HG03354 (cell line): ENCODE measurements around the gene BMPR1A.

ENCODE experiments used
- ATAC-seq: cut with Tn5 transposase; IDR thresholded peaks from one replicate; pipeline ENCODE4 v1.9.1; 2021; ENCODE audit warnings: mild to moderate bottlenecking; ENCODE audit not compliant: unreplicated experiment, poor library complexity, severe bottlenecking

The BMPR1A gene

GRCh38 chr10:86960003-86960862 is 203.8 kb downstream of the BMPR1A start:
- peak; percentile 78 for ATAC-seq

DNA sequence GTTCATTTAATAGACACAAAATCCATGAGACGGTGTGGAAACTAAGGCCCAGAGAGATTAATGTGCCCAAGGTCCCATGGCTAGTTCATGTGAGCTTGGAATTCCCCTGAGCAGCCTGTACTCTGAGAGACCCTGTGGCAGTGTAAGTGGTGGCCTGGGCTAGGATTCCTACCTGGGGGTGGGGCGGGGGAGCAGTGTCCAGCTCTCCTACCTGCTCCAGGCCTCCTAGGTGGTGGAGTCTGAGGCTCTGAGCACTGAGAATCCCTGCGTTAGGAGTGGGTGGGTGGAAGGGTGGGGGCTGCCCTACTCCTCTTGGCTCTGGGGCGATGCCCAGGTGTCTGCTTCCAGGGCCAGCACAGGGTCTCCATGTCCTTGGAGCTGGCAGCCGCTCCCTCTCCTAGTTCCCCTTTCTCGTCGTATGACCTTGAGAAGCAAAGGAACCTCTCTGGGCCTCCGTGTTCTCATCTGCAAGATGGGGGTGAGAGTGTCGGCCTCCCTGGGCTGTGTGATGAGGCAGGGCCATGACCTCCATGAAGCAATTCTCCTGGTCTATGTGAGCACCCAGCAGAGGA is 204.5 kb downstream of the BMPR1A start:
- no peak for ATAC-seq

DNA sequence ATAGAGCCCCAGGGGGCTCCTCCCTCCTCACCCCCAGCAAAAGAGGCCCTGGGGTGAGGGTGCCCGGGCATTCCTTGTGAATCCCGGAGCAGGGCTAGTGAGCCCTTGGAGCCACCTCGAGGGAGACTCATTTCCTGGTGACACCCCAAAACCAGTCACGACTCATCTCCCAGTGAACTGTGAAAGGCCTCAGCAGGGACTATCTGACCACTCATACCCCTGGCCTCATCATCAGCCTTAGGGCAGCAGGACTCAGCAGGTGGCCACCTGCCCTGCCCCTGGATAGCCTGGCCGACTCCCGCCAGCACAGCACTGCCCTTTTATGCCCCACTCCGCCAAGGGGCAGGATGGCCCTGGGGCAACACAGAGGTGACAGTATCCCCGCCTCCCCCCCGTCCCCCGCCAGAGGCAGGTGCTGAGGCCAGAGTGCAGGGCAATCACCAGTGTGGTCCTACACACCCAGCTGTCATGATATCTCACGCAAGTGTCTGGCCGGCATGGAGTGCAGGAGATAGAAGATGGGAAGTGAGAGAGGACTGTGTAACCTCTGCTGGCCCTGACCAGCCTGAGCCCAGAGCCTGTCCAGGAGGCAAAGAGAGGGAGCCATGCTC is 205.2 kb downstream of the BMPR1A start:
- no peak for ATAC-seq

- no peak for ATAC-seq
Observed at GRCh38 chr10:86962136-86962980, 205.9 kb downstream of the BMPR1A start.

DNA sequence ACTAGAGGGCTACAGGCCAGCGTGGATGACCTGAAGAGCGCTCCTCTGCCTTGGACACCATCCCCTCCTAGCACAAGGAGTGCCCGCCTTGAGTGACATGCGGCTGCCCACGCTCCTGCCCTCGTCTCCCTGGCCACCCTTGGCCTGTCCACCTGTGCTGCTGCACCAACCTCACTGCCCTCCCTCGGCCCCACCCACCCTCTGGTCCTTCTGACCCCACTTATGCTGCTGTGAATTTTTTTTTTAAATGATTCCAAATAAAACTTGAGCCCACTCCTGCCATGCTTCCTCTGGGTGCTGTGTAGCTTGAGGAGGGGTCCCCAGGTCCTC is 206.5 kb downstream of the BMPR1A start:
- ATAC-seq = no peak

DNA sequence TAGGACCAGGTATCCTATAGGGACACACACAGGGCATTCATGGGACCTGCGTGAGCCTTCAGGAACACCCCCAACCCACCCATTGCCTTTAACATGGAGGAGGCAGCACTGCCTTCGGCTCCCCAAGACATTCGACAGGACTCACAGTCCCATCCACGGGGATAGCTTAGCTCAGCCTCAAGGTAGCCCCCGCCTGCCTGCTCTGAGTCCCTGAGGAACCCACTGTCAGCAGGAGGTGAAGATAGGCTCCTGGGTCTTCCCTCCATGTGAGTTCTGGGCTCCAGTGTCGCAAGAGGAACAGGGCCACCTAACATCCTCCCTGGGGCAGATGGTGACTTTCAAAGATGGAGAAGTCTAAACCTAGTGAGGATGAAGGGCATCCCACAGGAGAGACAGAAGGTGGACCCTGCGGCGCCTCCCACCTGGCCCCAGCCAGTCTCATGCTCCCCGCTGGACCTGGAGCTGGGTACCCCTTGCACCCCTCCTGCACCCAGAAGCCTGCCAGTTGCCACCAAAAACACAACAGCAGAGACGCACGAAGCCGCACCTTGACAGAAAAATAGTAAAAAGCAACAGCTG is 207.0 kb downstream of the BMPR1A start:
- no peak for ATAC-seq

GRCh38 chr10:86964061-86964846 is 207.8 kb downstream of the BMPR1A start:
- ATAC-seq = no peak

DNA sequence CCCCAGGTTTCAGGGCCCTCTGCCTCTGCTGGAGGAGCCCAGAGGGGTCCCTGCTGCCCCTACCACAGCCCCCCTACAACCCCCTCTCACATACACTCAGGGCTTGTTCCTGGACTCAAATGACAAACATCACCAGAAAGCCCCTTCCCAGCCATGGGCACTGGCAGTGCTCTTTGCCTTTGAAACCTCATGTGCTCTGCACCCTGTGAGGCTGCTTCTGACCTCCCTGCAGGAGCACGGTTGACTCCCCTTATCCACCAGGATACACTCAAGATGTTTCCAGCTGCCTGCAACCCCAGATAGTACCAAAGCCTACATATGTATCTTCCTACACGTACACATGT is 208.4 kb downstream of the BMPR1A start:
- no peak for ATAC-seq

DNA sequence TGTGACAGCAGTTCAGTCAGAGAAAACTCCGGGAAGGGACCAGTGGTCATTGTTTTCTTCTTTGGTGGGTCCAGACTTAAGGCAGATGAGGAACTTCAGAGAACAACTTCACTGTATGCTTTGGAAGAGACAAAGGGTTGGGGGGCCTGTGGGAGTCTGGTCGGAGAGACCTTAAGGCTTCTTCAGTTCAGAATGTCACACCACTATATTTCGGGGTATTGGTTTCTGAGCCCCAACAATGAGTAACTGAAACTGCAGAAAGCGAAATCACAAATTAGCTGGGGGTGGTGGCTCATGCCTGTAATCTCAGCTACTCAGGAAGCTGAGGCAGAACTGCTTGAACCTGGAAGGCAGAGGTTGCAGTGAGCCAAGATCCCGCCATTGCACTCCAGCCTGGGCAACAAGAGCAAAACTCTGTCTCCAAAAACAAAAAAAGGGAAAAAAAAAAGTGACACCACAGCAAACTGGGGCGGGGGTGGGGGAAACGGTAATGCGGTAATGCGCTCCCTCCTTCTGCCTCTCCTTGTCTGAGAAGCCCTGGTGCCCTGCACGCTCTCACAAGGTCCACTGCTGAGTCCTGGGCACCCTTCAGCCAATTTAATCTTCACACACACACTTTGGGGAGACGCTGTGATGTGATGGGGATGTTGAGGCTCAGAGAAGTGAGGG is 209.7 kb downstream of the BMPR1A start:
- peak; percentile 24 for ATAC-seq

DNA sequence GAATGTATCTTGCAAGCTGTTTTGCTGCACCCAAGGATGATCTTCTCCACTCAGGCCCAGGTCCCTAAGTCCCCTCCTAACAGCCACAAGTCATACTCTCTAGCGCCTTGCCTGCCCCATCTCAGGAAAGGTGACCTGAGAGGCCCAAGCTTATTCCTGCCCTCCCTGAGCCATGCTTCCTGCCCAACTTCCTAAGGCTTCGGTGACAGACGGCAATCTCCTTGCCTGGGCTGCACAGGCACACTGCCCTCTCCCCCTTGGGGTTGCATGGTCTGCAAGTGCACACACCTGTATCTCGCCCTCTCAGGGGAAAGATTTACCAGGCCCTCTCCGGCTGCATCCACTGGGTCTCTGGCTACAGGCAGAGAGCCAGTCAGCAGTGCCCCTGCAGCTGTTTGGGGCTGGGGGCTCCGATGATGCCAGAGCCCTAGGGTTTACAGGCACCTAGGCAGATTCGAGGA is 211.1 kb downstream of the BMPR1A start:
- ATAC-seq = no peak

DNA sequence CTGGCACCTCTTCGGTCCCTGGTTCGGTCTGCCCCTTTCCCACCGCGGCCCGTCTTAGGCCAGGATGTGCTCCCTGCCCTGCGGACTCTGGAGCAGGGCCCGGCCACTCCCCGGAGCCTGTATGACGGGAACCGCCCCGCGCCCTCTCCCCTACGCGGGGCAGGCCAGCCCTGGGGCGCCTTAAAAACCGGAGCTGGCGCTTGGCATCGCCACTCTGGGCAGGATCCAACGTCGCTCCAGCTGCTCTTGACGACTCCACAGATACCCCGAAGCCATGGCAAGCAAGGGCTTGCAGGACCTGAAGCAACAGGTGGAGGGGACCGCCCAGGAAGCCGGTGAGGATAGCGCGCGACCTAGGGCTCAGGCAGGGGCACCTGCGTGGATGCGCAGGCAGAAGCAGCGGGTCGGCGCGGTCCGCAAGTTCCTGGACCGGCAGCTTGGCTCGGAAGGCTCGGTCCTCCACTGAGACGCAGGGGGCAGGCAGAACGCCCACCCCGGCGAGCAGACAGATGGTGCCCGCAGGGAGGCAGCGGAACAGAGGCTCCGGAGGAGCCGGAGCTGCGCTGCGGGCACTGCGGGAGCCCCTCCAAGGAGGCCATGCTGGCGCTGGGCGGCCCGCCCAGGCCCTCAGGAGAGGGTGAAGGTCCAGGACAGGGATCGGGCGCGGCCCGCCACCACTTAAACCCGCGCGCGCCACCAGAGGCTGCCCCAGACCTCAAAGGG is 212.0 kb downstream of the BMPR1A start, which contains the start of gene ADIRF:
TSS of gene ADIRF (plus strand) at position 212 of the 723 bp plus-strand sequence. CDS start at position 275, 63 bp downstream.
- no peak for ATAC-seq

DNA sequence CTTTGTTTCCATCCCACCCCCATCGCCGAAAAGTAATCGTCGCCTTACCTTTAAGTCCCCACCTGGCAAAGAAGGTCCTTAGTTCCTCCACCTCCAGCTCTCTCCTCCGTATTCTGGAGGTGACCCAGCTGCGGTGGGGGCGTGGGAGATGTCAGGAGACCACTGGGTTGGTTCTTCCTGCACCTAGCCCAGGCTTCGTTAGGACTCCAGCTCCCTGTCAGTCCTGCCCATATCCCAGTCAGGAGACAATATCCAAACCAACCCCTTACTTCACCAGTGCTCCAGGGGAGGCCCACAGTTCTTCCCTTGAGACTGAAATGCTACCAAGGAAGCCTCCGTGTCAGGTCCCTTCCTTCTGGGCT is 212.6 kb downstream of the BMPR1A start:
- ATAC-seq = no peak

DNA sequence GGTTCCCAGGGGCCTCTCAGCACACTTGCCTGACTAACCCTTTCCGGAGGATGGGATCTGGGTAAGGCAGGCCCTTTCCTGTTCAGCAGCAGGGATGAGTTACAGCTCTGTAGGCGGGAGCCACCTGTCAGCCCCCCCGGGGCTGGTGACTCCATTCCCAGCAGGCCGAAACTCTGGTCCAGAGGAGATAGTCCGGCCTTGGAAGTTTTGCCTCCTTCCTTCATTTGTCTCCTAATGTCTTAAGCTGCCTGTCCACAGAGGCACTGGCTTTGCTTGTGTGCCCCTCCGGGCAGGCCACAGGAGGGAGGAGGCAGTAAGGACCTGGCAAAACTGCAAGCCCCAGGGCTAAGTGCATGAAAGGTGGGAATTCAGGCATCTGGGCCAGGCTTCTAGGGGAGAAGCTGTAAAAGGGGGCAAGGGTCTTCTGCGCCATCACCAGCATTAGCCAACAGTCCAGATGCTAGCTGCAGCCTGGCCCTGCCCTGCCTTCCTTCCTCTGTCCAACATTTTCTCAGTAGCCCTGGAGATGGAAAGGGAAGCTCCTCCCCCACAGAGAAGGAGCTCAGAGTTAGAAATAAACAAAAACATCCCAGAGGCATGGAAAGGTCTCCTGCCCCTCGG is 213.1 kb downstream of the BMPR1A start:
- ATAC-seq = no peak

DNA sequence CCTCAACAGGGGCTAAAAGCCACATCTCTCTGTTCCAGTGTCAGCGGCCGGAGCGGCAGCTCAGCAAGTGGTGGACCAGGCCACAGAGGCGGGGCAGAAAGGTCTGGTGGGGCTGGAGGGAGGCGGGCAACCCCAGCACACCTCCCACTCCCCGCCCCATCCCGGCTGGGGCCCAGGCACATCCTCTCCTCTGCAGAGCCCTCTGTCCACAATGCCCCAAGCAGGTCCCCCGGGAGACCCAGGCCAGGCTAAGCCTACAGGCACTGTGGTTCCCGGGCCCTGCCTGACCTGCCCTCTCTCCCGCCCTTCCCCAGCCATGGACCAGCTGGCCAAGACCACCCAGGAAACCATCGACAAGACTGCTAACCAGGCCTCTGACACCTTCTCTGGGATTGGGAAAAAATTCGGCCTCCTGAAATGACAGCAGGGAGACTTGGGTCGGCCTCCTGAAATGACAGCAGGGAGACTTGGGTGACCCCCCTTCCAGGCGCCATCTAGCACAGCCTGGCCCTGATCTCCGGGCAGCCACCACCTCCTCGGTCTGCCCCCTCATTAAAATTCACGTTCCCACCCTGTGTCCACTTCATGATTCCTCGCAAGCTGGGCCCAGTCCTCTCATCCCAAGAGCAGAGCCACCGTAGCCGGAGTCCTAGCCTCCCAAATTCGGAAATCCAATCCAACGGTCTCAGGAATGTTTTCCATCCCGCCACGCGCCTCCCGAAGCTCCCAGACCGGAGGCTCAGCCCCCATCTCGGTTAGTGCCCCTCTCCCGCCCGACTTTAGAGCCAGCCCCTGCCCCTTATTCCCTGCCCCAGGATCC is 214.0 kb downstream of the BMPR1A start:
- no peak for ATAC-seq

DNA sequence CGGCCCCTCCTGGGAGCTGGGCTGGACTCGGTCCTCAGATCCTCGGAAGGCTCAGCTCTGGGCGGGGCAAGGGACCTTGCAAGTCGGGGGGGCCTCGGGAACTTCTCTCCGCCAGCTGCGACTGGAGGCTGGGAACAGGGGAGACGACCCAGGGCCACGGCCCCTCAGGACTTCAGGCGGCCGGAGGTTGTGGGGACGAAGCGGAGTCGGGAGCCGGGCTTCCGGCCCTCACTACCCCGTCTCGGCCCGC is 214.5 kb downstream of the BMPR1A start:
- no peak for ATAC-seq

GRCh38 chr10:86971232-86971991 is 215.0 kb downstream of the BMPR1A start:
- ATAC-seq = peak; percentile 79
